T-helper 2 cell (primary cell): ENCODE measurements around the gene HDAC10.

ENCODE experiments used
- DNase-seq, 5 experiments: peaks; one replicate each; pipeline versions ENCODE4 v3.0.0 to v3.0.0-alpha.2; 2012 to 2022

HDAC10 gene

DNA sequence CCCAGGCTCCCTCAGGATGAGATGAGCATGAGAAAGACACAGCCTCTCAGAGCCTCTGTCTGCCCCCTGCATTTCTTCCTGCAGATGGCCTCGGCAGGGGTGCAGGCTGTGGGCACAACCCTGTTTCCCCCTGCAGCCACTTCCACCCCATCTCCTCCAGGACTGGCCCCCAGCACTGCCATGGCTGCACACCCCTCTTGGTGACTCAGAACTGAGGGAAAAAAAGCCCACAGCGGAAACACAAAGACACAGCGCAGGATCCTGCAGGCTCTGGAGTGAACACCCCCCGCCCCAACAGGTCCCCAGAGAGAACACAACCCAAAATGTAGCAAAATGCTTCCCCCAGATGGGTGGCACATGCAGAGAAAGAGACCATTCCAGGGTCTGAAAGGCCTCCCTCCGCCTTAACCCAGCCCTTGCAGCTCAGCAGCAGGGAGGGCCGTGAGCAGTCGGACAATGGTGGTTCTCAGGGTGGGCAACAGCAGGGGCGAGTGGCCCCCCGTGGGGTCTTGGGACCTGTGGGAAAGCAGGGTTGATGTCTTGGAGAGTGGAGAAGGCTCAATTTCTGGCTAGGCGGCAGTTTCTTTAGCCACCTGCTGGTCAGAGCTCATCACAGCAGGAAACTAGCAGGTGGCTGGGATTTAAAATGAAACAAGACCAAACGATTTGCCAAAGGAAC lies 14.2 kb downstream of the HDAC10 start:
- DNase-seq: peak in 1 of 5 experiments; percentile 35

DNA sequence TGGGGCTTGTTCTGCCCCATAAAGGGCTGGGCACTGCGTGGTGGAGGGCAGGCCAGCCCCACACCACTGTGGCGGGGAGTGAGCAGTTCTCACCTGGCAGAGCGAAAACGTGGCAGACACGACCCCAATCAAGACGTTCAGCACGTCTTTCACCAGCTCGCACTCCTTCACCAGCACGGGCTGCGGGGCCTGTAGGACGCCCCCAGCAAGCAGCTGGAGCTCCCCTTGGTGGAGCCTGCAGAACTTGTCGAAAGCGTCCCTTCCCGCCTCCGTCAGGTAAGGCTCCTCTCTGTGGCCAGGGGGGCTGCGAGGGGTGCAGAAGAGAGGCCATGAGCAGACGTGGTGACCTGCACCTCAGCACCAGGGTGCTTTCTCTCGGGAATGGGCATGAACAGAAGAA lies 17.8 kb downstream of the HDAC10 start:
- no peak for DNase-seq

DNA sequence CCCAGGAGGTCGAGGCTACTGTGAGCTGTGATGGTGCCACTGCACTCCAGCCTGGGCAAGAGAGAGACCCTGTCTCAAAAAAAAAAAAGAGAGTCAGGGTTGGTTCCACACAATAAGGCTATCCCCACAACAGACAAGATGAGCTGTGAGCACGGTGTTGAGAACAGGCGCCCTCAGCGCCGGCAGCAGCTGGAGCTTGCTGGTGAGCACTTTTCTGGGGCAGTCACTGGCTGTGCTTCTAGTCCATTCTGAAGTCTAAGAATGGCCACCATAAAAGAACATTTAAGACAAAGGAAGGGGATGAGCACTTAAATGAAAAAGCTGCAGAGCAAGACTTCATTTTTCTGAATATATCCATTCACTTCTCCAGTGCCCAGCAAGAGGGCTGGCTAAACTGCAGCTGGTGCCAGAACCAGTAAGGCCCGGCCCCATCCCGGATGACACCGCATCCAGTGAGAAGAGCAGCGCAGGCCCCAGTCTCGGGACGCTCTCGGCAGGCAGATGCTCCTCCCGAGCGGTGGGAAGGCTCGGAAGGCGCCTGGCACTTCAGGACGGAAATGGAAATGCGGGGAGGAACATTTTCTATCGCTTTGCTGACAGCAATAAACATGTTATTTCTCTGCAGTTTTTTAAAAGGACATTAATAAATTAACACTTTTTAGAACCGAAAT lies 18.4 kb downstream of the HDAC10 start:
- no peak for DNase-seq

DNA sequence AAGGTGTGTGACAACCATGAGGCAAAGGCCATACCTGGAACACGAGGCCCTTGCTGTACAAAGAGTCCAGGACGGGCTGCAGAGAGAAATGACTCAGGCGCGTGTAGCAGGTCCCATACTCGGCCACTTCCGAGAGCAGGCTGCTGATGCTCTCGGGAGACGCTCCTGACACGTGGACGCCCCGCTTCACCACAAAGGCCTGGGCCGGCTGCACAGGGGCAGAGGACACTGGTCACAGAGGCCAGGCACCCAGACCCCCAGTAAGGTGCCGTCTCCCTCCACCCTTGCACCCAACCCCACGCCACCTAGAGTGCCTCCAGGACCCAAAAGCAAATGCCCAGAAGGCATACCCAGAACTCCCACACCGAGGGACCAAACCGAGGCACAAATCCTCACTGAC lies 21.7 kb downstream of the HDAC10 start:
- DNase-seq: no peak

DNA sequence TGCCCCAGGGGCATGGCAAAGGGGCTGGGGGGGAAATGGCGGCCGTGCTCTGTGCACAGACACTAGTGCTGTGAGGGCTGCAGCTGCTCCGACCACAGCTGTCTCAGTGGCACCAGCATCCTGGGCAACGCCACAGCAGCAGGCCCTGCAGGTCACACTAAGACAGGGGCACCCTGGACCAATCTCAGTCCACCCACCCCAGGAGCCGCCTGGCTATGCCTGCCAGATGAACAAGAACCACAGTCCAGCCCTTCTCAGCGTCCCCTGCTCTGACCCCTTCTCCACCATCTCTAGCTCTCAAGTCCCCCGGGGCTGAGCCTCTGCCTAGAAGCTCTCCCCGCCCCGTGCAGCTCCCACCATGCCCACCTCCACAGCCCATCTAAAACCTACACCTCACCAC lies 22.7 kb downstream of the HDAC10 start:
- no peak for DNase-seq

DNA sequence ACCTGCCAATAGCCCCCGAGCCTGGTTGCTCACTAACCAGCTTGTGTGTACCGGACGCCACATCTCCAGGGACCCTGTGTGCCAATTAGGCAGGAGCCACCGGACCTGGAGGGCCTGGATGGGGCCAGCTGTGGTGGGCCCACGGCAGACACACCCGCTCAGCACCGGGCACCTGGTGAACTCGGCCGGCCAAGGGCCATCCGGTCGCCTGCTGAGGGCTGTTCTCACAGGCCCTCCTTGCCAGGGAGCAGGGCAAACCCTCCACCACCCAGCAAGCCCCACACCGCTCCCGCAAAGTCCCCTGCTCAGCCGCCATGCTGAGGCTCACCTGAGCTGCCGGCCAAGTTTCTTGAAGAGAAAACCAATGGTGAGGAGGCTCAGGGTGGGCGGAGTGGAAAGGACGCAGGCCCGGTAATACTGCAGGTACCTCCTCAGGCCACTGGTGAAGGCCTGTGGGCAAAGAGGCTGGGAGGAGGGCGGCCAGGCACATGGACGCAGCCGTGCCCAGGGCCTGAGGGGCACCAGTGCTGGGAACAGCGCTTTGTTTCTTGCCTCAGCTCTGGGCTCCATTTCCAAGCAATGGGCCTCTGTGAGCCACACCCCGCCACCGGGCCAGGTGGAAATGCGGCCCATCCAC lies 23.4 kb downstream of the HDAC10 start:
- DNase-seq: no peak

DNA sequence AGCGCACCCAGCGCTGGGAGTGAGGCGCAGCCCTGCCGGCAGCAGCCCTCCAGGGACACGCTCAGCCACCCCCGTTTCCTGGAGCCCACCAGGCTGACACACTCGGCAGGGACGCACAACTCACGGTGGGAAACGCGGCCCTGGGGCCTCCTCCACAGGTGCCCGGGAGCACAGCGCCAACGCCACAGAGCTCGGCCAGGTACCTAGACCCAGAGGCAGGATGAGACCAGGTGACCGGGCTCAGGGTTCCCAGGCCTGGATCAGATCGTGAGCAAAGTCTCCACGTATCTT lies 24.2 kb downstream of the HDAC10 start:
- DNase-seq: no peak

DNA sequence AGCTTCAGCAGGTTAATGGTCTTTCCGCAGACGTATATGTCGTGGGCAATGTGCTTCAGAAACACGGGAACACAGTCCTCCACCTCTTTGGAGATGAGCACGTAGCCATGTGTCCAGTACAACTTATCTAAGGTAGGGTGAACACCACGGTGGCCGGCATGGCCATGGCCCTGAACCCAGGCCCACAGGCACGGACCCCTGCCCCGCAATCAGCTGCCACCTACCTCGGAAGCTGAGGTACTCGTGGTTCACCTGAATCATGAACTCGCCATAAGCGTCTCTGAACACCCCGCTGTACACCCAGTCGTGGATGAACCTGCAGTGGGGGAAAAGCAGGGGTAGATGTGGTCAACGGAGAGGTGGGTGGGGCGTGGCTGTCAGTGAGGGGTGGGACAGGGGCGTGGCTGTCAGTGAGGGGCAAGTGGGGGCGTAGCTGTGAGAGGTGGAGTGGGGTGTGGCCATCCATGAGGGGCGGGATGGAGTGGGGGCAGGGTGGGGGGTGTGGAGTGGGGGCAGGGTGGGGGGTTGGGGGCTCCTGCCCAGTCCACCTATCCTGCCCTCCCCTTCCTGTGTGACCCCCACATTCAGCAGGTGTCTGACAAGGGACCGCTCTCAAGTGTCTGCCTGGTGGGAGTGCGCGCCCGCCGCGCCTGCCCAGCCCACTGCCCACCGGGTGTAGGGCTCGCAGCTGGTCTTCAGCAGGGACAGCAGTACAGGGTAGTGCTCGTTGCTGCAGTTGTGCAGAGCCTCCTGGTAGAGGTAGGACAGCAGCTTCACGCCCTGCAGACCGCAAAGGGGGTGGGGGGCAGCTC lies 24.8 kb downstream of the HDAC10 start:
- DNase-seq: no peak

DNA sequence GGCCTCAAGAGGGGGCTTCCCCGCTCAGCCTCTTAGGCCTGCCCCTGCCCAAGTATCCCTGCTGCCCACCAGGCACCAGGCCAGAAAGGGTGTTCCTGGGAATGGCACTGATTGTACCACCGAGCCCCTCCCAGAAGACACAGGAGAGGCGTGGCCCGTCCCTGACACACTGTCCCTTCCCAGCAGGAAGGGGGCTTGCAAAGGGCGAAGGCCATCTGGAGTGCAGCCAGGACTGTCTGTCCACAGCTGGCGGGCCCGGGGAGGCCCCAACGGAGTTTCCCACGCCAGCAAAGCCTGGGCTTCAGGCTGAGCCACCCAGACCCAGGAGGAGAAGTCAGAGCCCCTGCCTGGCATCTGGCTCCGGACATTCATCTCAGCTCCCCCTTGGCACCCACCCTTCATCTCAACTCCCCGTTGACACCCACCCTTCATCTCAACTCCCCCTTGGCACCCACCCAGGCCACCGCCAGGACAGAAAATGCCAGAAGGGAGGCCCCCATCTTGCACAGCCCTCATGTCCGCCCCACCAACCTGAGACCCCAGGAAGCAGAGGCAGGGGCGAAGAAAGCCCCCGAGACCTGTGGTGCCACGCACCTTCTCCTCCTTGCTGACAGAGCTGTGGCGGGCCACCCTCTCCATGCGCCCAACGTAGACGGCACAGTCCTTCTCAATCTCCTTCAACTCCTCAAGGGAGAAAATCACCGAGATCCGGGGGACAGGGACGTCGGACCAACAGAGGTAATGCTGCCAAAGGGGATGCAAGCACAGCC lies 25.7 kb downstream of the HDAC10 start:
- DNase-seq: no peak

DNA sequence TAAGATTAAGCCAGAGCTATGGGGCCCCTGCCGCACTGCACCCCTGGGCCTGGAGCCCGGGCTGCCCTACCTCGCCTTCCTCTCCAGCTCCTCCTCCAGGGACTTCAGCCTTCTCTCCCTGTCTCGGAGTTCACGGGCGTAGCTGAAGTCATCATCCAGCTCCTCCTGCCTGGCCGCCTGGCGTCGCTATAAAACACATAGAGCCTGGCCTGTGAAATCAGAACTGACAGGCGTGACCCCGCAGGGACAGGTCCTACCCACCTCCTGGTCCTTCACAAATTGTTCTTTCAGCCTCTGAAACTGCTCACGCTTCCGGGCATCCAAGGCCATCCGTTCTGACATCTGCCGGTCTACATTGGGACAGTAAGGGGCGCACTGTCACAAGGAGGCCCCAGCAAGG lies 27.0 kb downstream of the HDAC10 start:
- DNase-seq: no peak

DNA sequence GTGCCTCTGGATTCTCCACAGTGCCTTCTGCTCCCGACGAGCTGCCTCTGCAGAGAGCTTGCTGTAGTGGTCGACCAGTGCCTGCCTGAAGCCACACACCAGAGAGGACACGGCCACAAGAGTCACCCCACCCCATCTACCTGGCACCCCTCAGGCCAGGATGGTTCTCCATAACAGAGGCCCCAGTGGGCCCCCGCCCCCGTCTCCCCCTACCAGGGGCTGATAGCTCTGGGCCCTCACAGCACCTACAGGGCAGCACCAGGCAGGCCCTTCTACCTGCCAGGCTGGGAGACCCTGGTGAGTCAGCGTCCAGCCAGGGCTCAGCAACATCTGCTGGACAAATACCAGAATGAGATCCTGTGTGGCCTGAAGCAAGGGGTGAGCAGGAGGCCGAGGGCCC lies 28.6 kb downstream of the HDAC10 start:
- DNase-seq: no peak

DNA sequence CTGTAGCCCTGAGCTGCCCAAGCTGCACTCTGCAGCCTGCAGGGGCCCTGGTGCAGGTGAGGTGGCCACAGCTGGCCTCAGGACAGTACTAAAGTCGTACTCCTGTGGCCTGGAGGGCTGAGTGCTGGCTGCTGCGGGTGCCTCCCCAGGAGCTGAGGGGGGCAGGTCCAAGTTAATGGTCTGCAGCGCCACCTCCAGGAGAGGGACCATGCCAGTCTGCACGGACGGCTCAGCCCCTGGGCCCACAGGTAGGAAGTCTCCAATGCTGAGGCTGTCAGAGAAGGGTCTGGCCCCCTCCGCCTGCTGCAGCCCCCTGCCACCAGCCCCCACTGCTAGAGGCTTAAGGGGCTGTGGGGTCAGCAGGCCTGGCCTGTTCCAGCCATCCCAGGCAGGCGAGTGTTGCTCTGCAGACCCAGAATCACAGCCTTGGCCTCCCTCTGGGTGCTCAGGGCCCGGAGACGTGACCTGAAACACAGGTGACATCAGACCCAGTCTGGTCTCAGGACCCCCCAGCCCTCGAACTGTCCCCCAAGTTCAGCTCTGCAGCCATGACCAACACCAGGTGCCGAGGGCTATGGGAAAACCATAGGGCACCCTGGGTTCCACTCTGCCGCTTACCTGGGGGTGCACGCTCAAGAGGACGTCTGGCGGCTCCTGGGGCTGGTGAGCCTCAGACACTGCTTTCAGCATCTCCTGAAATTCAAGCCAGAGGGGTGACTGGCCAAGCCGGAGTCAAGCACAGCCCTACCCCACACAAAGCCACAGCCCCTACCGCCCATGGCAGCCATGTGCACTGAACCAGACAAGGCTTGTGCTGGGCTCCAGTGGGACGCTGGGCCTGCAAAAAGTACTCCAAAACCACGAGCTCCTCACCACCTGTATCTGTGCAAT lies 29.4 kb downstream of the HDAC10 start:
- DNase-seq: no peak

DNA sequence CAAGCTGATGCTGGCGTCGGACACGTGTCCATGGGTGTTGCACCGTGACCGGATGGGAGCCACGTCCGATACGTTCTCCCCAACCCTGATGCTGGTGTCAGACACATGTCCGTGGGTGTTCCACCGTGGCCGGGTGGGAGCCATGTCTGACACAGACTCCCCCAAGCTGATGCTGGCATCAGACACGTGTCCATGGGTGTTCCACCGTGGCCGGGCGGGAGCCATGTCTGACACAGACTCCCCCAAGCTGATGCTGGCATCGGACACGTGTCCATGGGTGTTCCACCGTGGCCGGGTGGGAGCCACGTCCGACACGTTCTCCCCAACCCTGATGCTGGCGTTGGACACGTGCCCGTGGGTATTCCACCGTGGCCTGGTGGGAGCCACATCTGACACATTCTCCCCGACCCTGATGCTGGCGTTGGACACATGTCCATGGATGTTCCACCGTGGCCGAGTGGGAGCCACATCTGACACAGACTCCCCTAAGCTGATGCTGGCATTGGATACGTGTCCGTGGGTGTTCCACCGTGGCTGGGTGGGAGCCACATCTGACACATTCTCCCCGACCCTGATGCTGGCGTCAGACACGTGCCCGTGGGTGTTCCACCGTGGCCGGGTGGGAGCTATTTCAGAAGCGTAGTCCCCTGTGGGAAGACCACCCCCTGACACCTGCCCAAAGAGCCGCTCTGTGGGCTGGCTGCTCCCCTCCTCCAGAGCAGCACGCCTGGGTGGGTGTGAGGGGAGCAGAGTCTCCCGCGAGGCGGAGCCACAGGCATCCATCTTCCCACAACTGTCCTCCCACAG lies 30.3 kb downstream of the HDAC10 start:
- no peak for DNase-seq

DNA sequence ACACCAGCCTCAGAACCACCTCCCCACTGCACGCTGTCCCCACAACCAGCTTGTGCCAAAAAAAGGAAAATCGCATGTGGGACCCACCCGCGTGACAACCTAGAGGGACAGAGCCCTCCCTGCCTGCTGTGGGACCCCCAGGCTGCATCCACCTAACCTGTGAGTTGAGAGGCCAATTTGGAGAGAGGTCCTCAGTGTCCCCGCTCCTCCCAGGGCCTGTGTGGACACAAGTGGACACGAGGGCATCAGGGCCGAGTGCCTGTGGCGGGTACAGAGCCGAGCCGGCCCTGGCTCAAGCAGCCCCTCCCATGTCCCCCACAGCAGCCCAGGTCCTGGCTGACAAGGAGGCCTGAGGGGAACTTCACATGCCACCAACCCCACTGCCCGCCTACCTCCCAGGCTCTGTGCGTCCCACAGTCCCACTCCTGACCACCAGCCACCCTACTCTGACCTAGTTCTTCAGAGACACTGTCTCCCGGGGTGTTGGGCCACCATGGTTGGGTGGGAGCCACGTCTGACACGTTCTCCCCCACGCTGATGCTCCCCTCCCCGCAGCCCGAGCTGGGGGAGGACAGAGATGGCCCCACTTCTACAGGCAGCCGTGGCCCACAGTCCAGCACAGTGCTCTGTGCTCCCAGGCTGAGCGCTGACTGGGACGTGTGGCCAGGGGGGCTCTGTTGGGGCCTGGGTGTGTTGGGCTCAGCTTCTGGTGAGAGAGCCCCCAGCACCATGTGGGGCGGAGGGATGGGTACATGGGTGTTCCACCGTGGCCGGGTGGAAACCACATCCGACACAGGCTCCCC lies 31.1 kb downstream of the HDAC10 start:
- DNase-seq: no peak

DNA sequence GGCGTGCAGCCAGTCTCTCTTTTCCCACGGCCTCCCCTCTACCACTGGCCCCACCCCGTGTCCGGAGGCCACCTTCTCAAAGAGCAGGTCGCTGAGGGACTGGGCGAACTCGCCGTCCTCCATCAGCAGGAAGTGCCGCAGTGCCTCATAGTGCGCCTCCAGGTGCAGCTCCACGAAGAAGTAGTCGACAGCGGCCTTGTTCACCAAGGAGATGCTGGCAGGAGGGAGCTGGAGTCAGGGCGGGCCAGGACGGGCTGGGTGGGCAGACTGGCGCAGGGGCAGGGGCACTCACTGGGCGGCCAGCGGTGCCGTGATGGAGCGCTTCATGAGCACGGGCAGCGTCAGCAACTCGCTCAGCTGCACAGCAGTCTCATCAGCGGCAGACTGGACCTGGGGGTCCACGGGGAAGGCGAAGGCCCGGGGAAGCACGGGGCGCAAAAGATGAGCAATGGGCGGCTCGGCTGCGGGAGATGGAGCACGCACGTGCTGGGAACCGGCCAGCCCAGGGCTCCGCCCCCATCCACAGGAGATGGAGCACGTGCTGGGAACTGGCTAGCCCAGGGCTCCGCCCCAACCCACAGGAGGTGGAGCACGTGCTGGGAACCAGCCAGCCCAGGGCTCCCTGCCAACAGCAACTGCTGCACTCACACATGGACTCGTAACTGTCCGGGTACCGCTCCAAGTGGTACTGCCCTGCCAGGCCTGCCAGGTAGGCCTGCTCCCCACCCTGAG lies 31.9 kb downstream of the HDAC10 start:
- peak in 1 of 5 experiments; percentile 18 for DNase-seq

DNA sequence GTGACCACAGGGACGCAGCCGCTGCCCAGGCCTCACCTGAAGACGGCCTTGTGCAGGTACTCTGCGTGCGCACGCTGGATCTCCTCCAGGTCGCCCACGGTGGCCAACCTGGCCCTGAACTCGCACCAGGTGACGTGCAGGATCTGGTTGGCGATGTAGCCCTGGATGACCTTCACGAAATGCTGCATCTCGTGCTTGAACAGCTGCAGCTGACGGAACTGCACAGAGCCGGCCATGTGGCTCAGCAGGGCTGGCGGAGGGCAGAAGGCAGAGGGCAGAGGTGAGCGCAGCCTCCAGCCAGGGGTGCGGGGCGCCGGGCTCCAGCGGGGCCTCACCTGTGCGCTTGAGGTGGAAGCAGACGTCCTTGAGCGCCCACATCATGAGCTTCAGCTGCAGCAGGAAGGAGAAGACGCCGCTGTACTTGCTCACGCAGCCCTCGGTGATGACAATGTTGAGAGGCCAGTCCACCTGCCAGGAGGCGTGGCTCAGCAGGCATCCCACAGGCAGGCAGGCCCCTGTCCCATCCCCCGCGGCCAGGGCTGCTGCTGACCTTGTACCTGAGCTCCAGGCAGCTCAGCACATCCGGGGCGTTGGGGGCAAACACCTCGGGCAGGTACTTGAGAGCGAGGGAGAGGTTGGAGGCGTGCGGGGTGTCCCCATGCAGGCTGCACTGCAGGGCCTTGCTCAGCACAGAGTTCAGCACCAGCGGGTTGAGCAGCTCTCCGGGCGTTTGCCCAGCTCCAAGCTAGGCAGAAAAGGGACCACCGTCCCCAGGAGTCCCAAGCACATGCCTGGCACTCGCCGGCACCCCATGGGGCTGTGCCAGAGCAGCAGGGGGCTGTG lies 32.7 kb downstream of the HDAC10 start:
- DNase-seq: no peak

DNA sequence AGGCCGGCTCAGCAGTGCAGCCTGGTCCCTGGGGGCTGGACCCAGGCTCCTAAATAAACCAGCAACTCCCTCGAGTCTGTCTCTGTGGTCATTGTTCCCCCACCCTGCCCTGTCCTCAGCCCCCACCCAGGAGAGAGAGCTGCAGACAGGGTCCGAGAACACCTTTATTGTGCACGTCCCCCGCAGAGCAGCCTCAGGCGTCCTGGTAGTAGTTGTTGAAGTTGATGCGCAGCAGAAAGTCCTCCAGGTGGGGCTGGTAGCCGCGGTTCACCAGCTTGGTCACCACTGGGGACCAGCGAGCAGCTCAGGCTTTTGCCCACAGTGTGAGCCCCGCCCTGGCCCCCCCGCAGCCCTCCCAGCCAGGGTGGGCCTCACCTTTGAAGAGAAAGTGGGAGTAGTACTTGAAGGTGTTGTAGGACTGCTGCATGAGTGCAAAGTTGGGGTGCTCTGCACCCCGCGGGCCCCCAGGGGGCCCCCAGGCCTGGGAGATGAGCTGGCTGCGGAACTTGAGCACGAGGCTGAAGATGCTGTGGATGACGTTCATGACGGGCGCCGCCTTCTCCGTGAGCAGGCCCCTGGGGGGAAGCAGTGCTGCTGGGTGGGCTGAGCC lies 33.4 kb downstream of the HDAC10 start:
- no peak for DNase-seq
